ENCODE data around the gene SLC34A3. TPM values are rescaled to one million over a fixed set of nuclear protein-coding genes. Genes with fewer than 3 reads are reported as not detected.
A peak's percentile ranks its signal among the peaks of the same experiment; 100 is the strongest.

SLC34A3 gene
- total RNA-seq, 1 donor from 2014 or later, result not detected

DNA sequence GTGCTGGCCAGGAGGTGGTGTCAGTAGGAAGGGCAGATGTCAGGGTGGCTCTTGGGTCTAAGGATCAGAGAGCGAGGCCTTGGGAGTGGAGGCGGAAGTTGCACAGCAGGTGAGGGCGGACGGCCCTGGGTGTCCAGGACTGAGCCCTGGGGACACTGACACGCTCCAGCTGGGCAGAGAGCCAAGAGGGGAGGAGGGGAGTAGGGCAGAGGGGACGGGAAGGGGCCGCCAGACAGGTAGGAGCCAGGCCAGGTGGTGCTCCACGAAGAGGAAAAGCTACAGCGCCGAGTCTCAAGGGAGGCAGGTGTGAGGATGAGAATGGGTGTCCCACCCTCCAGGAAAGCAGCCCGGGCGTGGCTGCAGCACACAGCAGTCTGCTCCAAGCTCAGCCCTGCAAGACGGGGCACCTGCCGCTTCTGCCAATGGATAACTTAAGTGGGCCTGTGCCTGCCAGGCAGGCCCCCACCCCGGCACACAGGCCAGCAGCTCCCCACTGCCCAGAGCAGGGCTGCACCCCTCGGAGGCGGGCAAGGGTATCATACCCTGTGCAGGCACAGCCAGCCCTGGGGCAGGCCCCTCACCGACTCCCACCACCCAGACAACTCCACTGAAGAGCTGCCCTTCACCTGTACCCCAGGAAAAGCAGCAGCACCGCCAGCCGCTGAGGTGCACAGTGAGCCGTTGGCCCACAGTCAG, 35.0 kb upstream of the SLC34A3 start:
- peaks cover 22% of the 10 kb centered on the region for H3K4me1 Mint-ChIP-seq (ENCODE audit: unreplicated experiment)
- TF ChIP-seq, protein P1, sequence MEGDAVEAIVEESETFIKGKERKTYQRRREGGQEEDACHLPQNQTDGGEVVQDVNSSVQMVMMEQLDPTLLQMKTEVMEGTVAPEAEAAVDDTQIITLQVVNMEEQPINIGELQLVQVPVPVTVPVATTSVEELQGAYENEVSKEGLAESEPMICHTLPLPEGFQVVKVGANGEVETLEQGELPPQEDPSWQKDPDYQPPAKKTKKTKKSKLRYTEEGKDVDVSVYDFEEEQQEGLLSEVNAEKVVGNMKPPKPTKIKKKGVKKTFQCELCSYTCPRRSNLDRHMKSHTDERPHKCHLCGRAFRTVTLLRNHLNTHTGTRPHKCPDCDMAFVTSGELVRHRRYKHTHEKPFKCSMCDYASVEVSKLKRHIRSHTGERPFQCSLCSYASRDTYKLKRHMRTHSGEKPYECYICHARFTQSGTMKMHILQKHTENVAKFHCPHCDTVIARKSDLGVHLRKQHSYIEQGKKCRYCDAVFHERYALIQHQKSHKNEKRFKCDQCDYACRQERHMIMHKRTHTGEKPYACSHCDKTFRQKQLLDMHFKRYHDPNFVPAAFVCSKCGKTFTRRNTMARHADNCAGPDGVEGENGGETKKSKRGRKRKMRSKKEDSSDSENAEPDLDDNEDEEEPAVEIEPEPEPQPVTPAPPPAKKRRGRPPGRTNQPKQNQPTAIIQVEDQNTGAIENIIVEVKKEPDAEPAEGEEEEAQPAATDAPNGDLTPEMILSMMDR (IDR thresholded peaks at IDR 0.05), result no peak
- peak overlapping the region; percentile 15 for H3K27ac Mint-ChIP-seq (ENCODE audit: unreplicated experiment)
- no peaks in the 10 kb centered on the region for H3K27me3 Mint-ChIP-seq (ENCODE audit: unreplicated experiment)
- DNase-seq (ENCODE audit: extremely low spot score, unreplicated experiment), result no peak
- H3K4me3 Mint-ChIP-seq (ENCODE audit: unreplicated experiment), result no peak overlapping the region
- H3K36me3 Mint-ChIP-seq (ENCODE audit: unreplicated experiment), result peaks cover 5% of the 10 kb centered on the region
- H3K9me3 Mint-ChIP-seq (ENCODE audit: unreplicated experiment), result no peaks in the 10 kb centered on the region

GRCh38 chr9:137198051-137198901, 32.4 kb upstream of the SLC34A3 start:
- Mint-ChIP-seq H3K9me3 (ENCODE audit: unreplicated experiment) (no peaks in the 10 kb centered on the region), H3K27me3 (ENCODE audit: unreplicated experiment) (no peaks in the 10 kb centered on the region), H3K4me3 (ENCODE audit: unreplicated experiment) (peak overlapping the region; percentile 26), H3K4me1 (ENCODE audit: unreplicated experiment) (peaks cover 41% of the 10 kb centered on the region), H3K27ac (ENCODE audit: unreplicated experiment) (no peak overlapping the region), H3K36me3 (ENCODE audit: unreplicated experiment) (no peaks in the 10 kb centered on the region)
- no peak for DNase-seq (ENCODE audit: extremely low spot score, unreplicated experiment)
- TF ChIP-seq, protein P1 (IDR thresholded peaks at IDR 0.05), result no peak

GRCh38 chr9:137198902-137199283, 31.8 kb upstream of the SLC34A3 start:
- TF ChIP-seq, protein P1 (IDR thresholded peaks at IDR 0.05), result no peak
- H3K36me3 Mint-ChIP-seq (ENCODE audit: unreplicated experiment), result no peaks in the 10 kb centered on the region
- no peaks in the 10 kb centered on the region for H3K9me3 Mint-ChIP-seq (ENCODE audit: unreplicated experiment)
- no peak for DNase-seq (ENCODE audit: extremely low spot score, unreplicated experiment)
- H3K4me1 Mint-ChIP-seq (ENCODE audit: unreplicated experiment), result peaks cover 39% of the 10 kb centered on the region
- no peaks in the 10 kb centered on the region for H3K27me3 Mint-ChIP-seq (ENCODE audit: unreplicated experiment)
- H3K27ac Mint-ChIP-seq (ENCODE audit: unreplicated experiment), result no peak overlapping the region
- H3K4me3 Mint-ChIP-seq (ENCODE audit: unreplicated experiment), result peak overlapping the region; percentile 82

- peak overlapping the region; percentile 50 for H3K27ac Mint-ChIP-seq (ENCODE audit: unreplicated experiment)
- no peaks in the 10 kb centered on the region for H3K36me3 Mint-ChIP-seq (ENCODE audit: unreplicated experiment)
- H3K4me1 Mint-ChIP-seq (ENCODE audit: unreplicated experiment), result peaks cover 43% of the 10 kb centered on the region
- TF ChIP-seq, protein P1 (IDR thresholded peaks at IDR 0.05), result no peak
- DNase-seq (ENCODE audit: extremely low spot score, unreplicated experiment), result no peak
- H3K27me3 Mint-ChIP-seq (ENCODE audit: unreplicated experiment), result no peaks in the 10 kb centered on the region
- no peaks in the 10 kb centered on the region for H3K9me3 Mint-ChIP-seq (ENCODE audit: unreplicated experiment)
- H3K4me3 Mint-ChIP-seq (ENCODE audit: unreplicated experiment), result peak overlapping the region; percentile 82
Measured at GRCh38 chr9:137199411-137200121, 31.1 kb upstream of the SLC34A3 start.

All from osteocyte (in vitro differentiated cells).